CD4-positive, CD25-positive, alpha-beta regulatory T cell (primary cell): Measurements from ENCODE around the gene GALNT18. TPM values are rescaled to one million over a fixed set of nuclear protein-coding genes. Genes with fewer than 3 reads are reported as not detected.

Source experiments
- ATAC-seq, 2 donors: fragments of 150-1000 bp; cut with Tn5 transposase; one replicate each; pipeline ENCODE4 v1.10.0; 2021; ENCODE audit warnings: low read depth in 2 of 2, moderate number of reproducible peaks in 2 of 2, moderate library complexity in 1 of 2
- DNase-seq, 3 donors: peaks; one replicate each; pipeline versions ENCODE4 v3.0.0 to v3.0.0-alpha.2; 2012 to 2022; ENCODE audit warnings: mixed read lengths in 1 of 3
- H3K27ac ChIP-seq: one replicate; pipeline ENCODE4 v1.7.0; 2013; ENCODE audit warnings: mild to moderate bottlenecking, low read length; ENCODE audit not compliant: insufficient read depth, poor library complexity, severe bottlenecking
- H3K27me3 ChIP-seq: one replicate; pipeline ENCODE4 v1.7.0; 2013; ENCODE audit warnings: low read length; ENCODE audit not compliant: control insufficient read depth, insufficient read depth
- H3K36me3 ChIP-seq: one replicate; pipeline ENCODE4 v1.7.0; 2013; ENCODE audit warnings: mild to moderate bottlenecking, low read length, moderate library complexity; ENCODE audit not compliant: control insufficient read depth, insufficient read depth
- H3K4me1 ChIP-seq: 2 replicates; pipeline ENCODE4 v1.7.0; 2013; ENCODE audit warnings: mild to moderate bottlenecking, low read length; ENCODE audit not compliant: insufficient read depth, control insufficient read depth, poor library complexity, severe bottlenecking
- H3K4me3 ChIP-seq: one replicate; pipeline ENCODE4 v1.7.0; 2013; ENCODE audit warnings: low read depth, mild to moderate bottlenecking, low read length, moderate library complexity
- H3K9me3 ChIP-seq, 2 experiments: 1 replicate in 1 of 2; 2 replicates in 1 of 2; pipeline ENCODE4 v1.7.0; 2013; ENCODE audit warnings: low read length in 2 of 2, mild to moderate bottlenecking in 1 of 2, moderate library complexity in 1 of 2; ENCODE audit not compliant: control insufficient read depth in 2 of 2
- H3K27ac Mint-ChIP-seq, 3 donors: one replicate each; pipeline ENCODE4 v1.8.0; 2020 to 2022; ENCODE audit warnings: mild to moderate bottlenecking in 3 of 3, mixed read lengths in 3 of 3, moderate library complexity in 2 of 3
- H3K27me3 Mint-ChIP-seq: one replicate; pipeline ENCODE4 v1.8.0; 2022; ENCODE audit warnings: mild to moderate bottlenecking, mixed read lengths
- H3K36me3 Mint-ChIP-seq: one replicate; pipeline ENCODE4 v1.8.0; 2020; ENCODE audit warnings: mixed read lengths
- H3K4me1 Mint-ChIP-seq, 4 donors: one replicate each; pipeline ENCODE4 v1.8.0; 2020 to 2022; ENCODE audit warnings: mixed read lengths in 4 of 4, mild to moderate bottlenecking in 1 of 4
- H3K4me3 Mint-ChIP-seq, 4 donors: one replicate each; pipeline ENCODE4 v1.8.0; 2020 to 2022; ENCODE audit warnings: mild to moderate bottlenecking in 4 of 4, mixed read lengths in 4 of 4, moderate library complexity in 3 of 4
- H3K9me3 Mint-ChIP-seq, 7 donors: one replicate each; pipeline ENCODE4 v1.8.0; 2020 to 2022; ENCODE audit warnings: mixed read lengths in 7 of 7, mild to moderate bottlenecking in 3 of 7, moderate library complexity in 2 of 7
- polyA plus RNA-seq, 4 donors: library from polyadenylated mRNA; unstranded; fragments of 300-500 nt; fragmentation: Illumina TruSeq; gene quantifications; one replicate each; pipeline ENCODE4 v1.2.3, GENCODE V29; 2021
- total RNA-seq: library from RNA; stranded (reverse); gene quantifications from one replicate; pipeline ENCODE4 v1.2.3, GENCODE V29; 2022

The GALNT18 gene
- total and polyA plus RNA-seq, 5 donors from 2014 or later: 0.10 TPM; not detected in 4

- Mint-ChIP-seq H3K4me1 (no peaks in the 10 kb centered on the region), H3K4me3 (no peak overlapping the region), H3K9me3 (no peaks in the 10 kb centered on the region), H3K36me3 (no peaks in the 10 kb centered on the region), H3K27ac (no peak overlapping the region), H3K27me3 (peaks cover 12% of the 10 kb centered on the region)
- H3K27ac ChIP-seq: no peak overlapping the region
- H3K36me3 ChIP-seq: no peaks in the 10 kb centered on the region
- H3K4me1 ChIP-seq: no peaks in the 10 kb centered on the region
- H3K4me3 ChIP-seq: no peak overlapping the region
- H3K27me3 ChIP-seq: peaks cover 2% of the 10 kb centered on the region
- DNase-seq (no peak), ATAC-seq (no peak)
- H3K9me3 ChIP-seq: no peaks in the 10 kb centered on the region
Observed at GRCh38 chr11:11414996-11415395, 206.8 kb downstream of the GALNT18 start.

GRCh38 chr11:11413776-11414175 lies 208.0 kb downstream of the GALNT18 start:
- H3K9me3 ChIP-seq: no peaks in the 10 kb centered on the region

GRCh38 chr11:11411401-11411985 lies 210.3 kb downstream of the GALNT18 start:
- no peak for DNase-seq
- Histone ChIP-seq H3K27ac (no peak overlapping the region), H3K36me3 (no peaks in the 10 kb centered on the region), H3K4me3 (no peak overlapping the region), H3K4me1 (no peaks in the 10 kb centered on the region), H3K27me3 (peaks cover 2% of the 10 kb centered on the region), H3K9me3 (no peaks in the 10 kb centered on the region)
- Mint-ChIP-seq H3K9me3 (no peaks in the 10 kb centered on the region), H3K4me1 (no peaks in the 10 kb centered on the region), H3K36me3 (no peaks in the 10 kb centered on the region), H3K27me3 (peaks cover 12% of the 10 kb centered on the region), H3K4me3 (no peak overlapping the region), H3K27ac (no peak overlapping the region)
- no peak for ATAC-seq

More at GRCh38 chr11:11413776-11414175, 208.0 kb downstream of the GALNT18 start:
- ATAC-seq: no peak
- Histone ChIP-seq H3K4me1 (no peaks in the 10 kb centered on the region), H3K27ac (no peak overlapping the region), H3K27me3 (peaks cover 2% of the 10 kb centered on the region), H3K4me3 (no peak overlapping the region), H3K36me3 (no peaks in the 10 kb centered on the region)
- H3K4me1 Mint-ChIP-seq: no peaks in the 10 kb centered on the region
- no peaks in the 10 kb centered on the region for H3K36me3 Mint-ChIP-seq
- no peaks in the 10 kb centered on the region for H3K9me3 Mint-ChIP-seq
- peaks cover 12% of the 10 kb centered on the region for H3K27me3 Mint-ChIP-seq
- no peak for DNase-seq
- H3K4me3 Mint-ChIP-seq: no peak overlapping the region
- no peak overlapping the region for H3K27ac Mint-ChIP-seq

- Histone ChIP-seq H3K36me3 (no peaks in the 10 kb centered on the region), H3K27me3 (peaks cover 2% of the 10 kb centered on the region), H3K4me1 (no peaks in the 10 kb centered on the region), H3K27ac (no peak overlapping the region), H3K9me3 (no peaks in the 10 kb centered on the region), H3K4me3 (no peak overlapping the region)
- no peaks in the 10 kb centered on the region for H3K36me3 Mint-ChIP-seq
- H3K27ac Mint-ChIP-seq: no peak overlapping the region
- DNase-seq (no peak), ATAC-seq (no peak)
- peaks cover 12% of the 10 kb centered on the region for H3K27me3 Mint-ChIP-seq
- H3K9me3 Mint-ChIP-seq: no peaks in the 10 kb centered on the region
- no peak overlapping the region for H3K4me3 Mint-ChIP-seq
- H3K4me1 Mint-ChIP-seq: no peaks in the 10 kb centered on the region
Observed at GRCh38 chr11:11409901-11410300, 211.9 kb downstream of the GALNT18 start.

- Histone ChIP-seq H3K36me3 (no peaks in the 10 kb centered on the region), H3K4me3 (no peak overlapping the region), H3K27ac (no peak overlapping the region), H3K4me1 (no peaks in the 10 kb centered on the region), H3K9me3 (no peaks in the 10 kb centered on the region), H3K27me3 (no peaks in the 10 kb centered on the region)
- H3K9me3 Mint-ChIP-seq: no peaks in the 10 kb centered on the region
- peaks cover 12% of the 10 kb centered on the region for H3K27me3 Mint-ChIP-seq
- no peak overlapping the region for H3K27ac Mint-ChIP-seq
- no peaks in the 10 kb centered on the region for H3K36me3 Mint-ChIP-seq
- H3K4me1 Mint-ChIP-seq: no peaks in the 10 kb centered on the region
- no peak overlapping the region for H3K4me3 Mint-ChIP-seq
- DNase-seq (no peak), ATAC-seq (no peak)
Observed at GRCh38 chr11:11409224-11409623, 212.6 kb downstream of the GALNT18 start.

- H3K36me3 ChIP-seq: no peaks in the 10 kb centered on the region
- no peak overlapping the region for H3K27ac ChIP-seq
- Mint-ChIP-seq H3K4me1 (no peaks in the 10 kb centered on the region), H3K27me3 (peaks cover 6% of the 10 kb centered on the region), H3K27ac (no peak overlapping the region), H3K36me3 (no peaks in the 10 kb centered on the region), H3K9me3 (no peaks in the 10 kb centered on the region), H3K4me3 (no peak overlapping the region)
- DNase-seq (no peak), ATAC-seq (no peak)
- H3K27me3 ChIP-seq: no peaks in the 10 kb centered on the region
- H3K9me3 ChIP-seq: no peaks in the 10 kb centered on the region
- no peak overlapping the region for H3K4me3 ChIP-seq
- H3K4me1 ChIP-seq: no peaks in the 10 kb centered on the region
Observed at GRCh38 chr11:11408436-11409221, 213.2 kb downstream of the GALNT18 start.

GRCh38 chr11:11407763-11408084 lies 214.1 kb downstream of the GALNT18 start:
- peaks cover 5% of the 10 kb centered on the region for H3K27me3 Mint-ChIP-seq
- no peak for ATAC-seq

More at GRCh38 chr11:11407763-11408084, 214.1 kb downstream of the GALNT18 start:
- no peaks in the 10 kb centered on the region for H3K9me3 ChIP-seq
- no peak overlapping the region for H3K27ac ChIP-seq
- no peaks in the 10 kb centered on the region for H3K4me1 ChIP-seq
- H3K27ac Mint-ChIP-seq: no peak overlapping the region
- H3K9me3 Mint-ChIP-seq: no peaks in the 10 kb centered on the region
- H3K27me3 ChIP-seq: no peaks in the 10 kb centered on the region
- DNase-seq: no peak
- no peaks in the 10 kb centered on the region for H3K4me1 Mint-ChIP-seq
- H3K36me3 ChIP-seq: no peaks in the 10 kb centered on the region
- no peak overlapping the region for H3K4me3 Mint-ChIP-seq
- H3K4me3 ChIP-seq: no peak overlapping the region
- H3K36me3 Mint-ChIP-seq: no peaks in the 10 kb centered on the region
